ENCODE results near the gene KCNH2. TPM values are rescaled to one million over a fixed set of nuclear protein-coding genes. Genes with fewer than 3 reads are reported as not detected.

KCNH2 gene
- total and polyA plus RNA-seq, 8 donors = 1.4 to 27.9 (median 3.9) TPM

DNA sequence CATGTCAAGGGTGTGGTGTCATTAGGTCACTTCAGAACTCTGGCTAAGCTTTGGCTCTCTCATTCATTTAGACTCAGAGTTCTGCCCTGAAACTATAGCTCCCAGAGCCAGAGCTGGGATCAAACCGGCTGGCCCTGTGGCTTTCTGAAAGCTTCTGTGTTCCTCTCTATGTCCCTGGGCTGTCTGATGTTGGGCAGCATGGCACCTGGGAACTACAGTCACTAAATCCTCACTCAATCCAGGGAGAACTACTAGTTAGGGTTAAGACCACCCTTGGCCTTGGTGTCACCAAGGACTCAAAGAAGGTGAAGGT is 32.9 kb upstream of the KCNH2 start:
- FAIRE-seq (no peak), ATAC-seq (no peak), DNase-seq (peak in 1 of 6 donors; percentile 9)
- intact Hi-C loops (cut with DNase I) = no loop called here
- TF ChIP-seq, protein P1, sequence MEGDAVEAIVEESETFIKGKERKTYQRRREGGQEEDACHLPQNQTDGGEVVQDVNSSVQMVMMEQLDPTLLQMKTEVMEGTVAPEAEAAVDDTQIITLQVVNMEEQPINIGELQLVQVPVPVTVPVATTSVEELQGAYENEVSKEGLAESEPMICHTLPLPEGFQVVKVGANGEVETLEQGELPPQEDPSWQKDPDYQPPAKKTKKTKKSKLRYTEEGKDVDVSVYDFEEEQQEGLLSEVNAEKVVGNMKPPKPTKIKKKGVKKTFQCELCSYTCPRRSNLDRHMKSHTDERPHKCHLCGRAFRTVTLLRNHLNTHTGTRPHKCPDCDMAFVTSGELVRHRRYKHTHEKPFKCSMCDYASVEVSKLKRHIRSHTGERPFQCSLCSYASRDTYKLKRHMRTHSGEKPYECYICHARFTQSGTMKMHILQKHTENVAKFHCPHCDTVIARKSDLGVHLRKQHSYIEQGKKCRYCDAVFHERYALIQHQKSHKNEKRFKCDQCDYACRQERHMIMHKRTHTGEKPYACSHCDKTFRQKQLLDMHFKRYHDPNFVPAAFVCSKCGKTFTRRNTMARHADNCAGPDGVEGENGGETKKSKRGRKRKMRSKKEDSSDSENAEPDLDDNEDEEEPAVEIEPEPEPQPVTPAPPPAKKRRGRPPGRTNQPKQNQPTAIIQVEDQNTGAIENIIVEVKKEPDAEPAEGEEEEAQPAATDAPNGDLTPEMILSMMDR (IDR thresholded peaks at IDR 0.05) = no peak
- Histone ChIP-seq H3K27ac (no peak overlapping the region), H3K36me3 (no peaks in the 10 kb centered on the region), H3K4me3 (no peak overlapping the region), H3K9me3 (no peaks in the 10 kb centered on the region), H3K4me1 (peaks cover 0 to 13% (median 0%) of the 10 kb centered on the region in 3 donors), H3K27me3 (peaks cover 0 to 3% (median 0%) of the 10 kb centered on the region in 4 donors)
- WGBS, 2 donors = 31 to 71% methylated on average over 1 of the region's 1 CpG

DNA sequence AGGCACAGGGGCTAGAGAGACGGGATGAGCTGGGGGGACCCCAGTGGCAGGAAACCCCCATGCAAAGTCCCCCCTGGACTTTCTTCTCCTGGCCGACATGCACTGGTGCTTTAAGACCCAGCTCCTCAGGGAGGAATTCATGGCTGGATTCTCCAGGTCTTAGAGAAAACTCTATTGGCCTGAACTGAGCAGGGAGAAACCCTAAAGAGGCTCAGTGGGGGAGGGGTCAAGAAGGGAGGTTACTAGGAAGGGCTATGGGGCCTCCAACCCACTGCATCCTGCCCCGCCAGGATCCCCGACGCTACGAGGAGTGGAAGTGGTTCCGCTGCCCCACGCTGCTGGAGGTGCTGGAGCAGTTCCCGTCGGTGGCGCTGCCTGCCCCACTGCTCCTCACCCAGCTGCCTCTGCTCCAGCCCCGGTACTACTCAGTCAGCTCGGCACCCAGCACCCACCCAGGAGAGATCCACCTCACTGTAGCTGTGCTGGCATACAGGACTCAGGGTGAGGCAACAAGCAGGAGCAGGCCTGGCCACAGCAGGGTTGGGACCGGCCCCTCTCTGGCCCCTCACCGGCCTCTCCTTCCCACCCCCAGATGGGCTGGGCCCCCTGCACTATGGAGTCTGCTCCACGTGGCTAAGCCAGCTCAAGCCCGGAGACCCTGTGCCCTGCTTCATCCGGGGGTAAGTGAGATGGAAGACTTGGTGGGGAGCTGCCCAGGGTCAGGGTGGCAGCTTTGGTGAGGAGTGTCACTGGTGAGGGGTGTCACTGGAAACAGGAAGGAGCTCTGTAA is 32.4 kb upstream of the KCNH2 start:
- intact Hi-C loops (cut with DNase I) = no loop called here
- Histone ChIP-seq H3K36me3 (no peaks in the 10 kb centered on the region), H3K4me3 (no peak overlapping the region), H3K9me3 (no peaks in the 10 kb centered on the region), H3K27me3 (no peaks in the 10 kb centered on the region), H3K27ac (no peak overlapping the region), H3K4me1 (peaks cover 0 to 13% (median 0%) of the 10 kb centered on the region in 3 donors)
- DNase-seq = peak in 1 of 6 donors; percentile 71
- no peak for FAIRE-seq
- no peak for ATAC-seq
- 40 to 45% methylated on average over 18 of the region's 18 CpGs for WGBS, 2 donors
- TF ChIP-seq, protein P1 (IDR thresholded peaks at IDR 0.05) = no peak

DNA sequence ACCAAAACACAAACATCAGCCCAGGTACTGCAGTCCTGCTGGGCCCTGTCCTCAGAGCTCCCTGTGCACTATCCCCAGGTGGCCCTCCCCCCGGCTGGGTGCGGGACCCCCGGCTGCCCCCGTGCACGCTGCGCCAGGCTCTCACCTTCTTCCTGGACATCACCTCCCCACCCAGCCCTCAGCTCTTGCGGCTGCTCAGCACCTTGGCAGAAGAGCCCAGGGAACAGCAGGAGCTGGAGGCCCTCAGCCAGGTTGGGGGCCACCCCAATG is 31.9 kb upstream of the KCNH2 start:
- H3K4me3 ChIP-seq = no peak overlapping the region
- no peaks in the 10 kb centered on the region for H3K9me3 ChIP-seq
- no peaks in the 10 kb centered on the region for H3K27me3 ChIP-seq
- H3K4me1 ChIP-seq = peaks cover 0 to 13% (median 0%) of the 10 kb centered on the region in 3 donors
- FAIRE-seq = no peak
- WGBS, 2 donors = 17 to 18% methylated on average over 7 of the region's 7 CpGs
- no peaks in the 10 kb centered on the region for H3K36me3 ChIP-seq
- TF ChIP-seq, protein P1 (IDR thresholded peaks at IDR 0.05) = no peak
- no peak overlapping the region for H3K27ac ChIP-seq
- intact Hi-C loops (cut with DNase I) = no loop called here
- DNase-seq = peak in 1 of 6 donors; percentile 57
- ATAC-seq = no peak

DNA sequence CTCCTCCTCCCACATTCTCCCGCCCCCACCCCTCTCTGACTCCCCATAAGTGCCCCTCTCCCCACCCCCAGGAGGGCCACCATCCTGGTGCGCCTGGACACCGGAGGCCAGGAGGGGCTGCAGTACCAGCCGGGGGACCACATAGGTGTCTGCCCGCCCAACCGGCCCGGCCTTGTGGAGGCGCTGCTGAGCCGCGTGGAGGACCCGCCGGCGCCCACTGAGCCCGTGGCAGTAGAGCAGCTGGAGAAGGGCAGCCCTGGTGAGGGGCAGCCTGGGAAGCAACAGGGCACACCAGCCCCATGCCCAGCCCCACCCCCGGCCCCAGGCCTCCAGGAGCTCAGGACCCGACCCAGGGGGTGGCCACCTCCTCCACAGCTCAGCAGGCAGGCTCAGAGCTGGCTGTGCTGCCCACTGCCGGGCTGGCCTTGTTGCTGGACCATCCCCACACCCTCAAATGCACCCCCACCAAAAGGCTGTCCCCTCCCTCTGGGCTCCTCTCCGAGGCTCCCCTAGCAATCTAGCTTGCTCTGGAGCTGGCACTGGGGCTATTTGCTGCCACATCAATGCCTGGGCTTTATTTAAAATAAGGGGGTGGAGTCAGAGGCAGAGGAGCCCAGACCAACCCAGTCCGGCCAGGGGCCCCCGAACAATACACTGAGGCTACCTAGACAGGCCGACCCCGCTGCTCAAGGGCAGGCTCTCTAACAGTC is 31.4 kb upstream of the KCNH2 start:
- Histone ChIP-seq H3K27me3 (no peaks in the 10 kb centered on the region), H3K9me3 (no peaks in the 10 kb centered on the region), H3K4me1 (peaks cover 0 to 13% (median 0%) of the 10 kb centered on the region in 3 donors), H3K27ac (no peak overlapping the region), H3K36me3 (no peaks in the 10 kb centered on the region), H3K4me3 (no peak overlapping the region)
- DNase-seq (peak in 1 of 6 donors; percentile 74), FAIRE-seq (no peak), ATAC-seq (no peak)
- whole genome bisulfite sequencing, 2 donors = 41 to 43% methylated on average over 18 to 22 of the region's 22 CpGs
- TF ChIP-seq, protein P1 (IDR thresholded peaks at IDR 0.05) = no peak
- intact Hi-C loops (cut with DNase I) = no loop called here

All from pancreas (tissue), 10 donors.